ENCODE data around the gene ERO1B. TPM values are rescaled to one million over a fixed set of nuclear protein-coding genes. Genes with fewer than 3 reads are reported as not detected.

Gene ERO1B
- total RNA-seq, 1 donor from 2014 or later = 15.4 TPM

DNA sequence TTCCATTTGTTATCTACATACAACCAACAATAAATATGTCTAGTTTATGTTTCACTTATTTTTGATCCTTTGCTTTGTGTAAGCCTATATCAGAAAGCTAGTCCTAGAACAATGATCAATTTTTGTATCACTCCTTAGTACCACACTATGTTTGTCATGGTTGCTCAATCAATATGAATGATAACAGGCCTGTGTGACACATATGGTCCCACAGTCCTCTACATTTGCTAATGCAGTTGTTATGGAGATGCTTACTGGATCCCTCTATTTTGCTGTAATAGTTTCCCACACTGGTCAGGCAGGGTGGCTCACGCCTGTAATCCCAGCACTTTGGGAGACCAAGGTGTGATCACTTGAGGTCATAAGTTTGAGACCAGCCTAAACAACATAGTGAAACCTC is 59.1 kb downstream of the ERO1B start:
- Mint-ChIP-seq H3K4me3 (ENCODE audit: low read depth) (no peak overlapping the region), H3K36me3 (ENCODE audit: insufficient read depth) (no peaks in the 10 kb centered on the region), H3K9me3 (ENCODE audit: low read depth) (no peaks in the 10 kb centered on the region), H3K27ac (no peak overlapping the region), H3K27me3 (no peaks in the 10 kb centered on the region), H3K4me1 (ENCODE audit: low read depth) (no peaks in the 10 kb centered on the region)
- DNase-seq (ENCODE audit: low spot score, unreplicated experiment) = no peak
- TF ChIP-seq, protein P1, sequence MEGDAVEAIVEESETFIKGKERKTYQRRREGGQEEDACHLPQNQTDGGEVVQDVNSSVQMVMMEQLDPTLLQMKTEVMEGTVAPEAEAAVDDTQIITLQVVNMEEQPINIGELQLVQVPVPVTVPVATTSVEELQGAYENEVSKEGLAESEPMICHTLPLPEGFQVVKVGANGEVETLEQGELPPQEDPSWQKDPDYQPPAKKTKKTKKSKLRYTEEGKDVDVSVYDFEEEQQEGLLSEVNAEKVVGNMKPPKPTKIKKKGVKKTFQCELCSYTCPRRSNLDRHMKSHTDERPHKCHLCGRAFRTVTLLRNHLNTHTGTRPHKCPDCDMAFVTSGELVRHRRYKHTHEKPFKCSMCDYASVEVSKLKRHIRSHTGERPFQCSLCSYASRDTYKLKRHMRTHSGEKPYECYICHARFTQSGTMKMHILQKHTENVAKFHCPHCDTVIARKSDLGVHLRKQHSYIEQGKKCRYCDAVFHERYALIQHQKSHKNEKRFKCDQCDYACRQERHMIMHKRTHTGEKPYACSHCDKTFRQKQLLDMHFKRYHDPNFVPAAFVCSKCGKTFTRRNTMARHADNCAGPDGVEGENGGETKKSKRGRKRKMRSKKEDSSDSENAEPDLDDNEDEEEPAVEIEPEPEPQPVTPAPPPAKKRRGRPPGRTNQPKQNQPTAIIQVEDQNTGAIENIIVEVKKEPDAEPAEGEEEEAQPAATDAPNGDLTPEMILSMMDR (IDR thresholded peaks at IDR 0.05; ENCODE audit: unreplicated experiment) = no peak

DNA sequence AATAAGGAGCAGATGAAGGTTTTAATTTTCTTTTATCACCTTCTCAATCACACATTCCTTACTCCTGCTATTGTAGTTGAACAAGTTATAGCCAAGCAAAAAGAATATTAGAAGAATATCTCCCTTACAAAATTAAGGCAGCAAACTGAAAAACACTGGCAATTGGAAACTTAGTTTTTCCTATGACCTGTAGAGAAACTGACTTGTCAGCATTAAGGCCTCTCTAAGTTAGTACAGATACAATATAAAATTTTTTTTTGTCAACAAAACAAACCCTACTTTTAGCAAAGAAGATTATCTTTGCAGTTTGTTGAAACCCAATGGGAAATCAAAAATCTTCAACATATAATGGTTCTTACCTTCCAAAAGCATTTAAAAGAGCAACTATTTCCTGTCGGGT is 61.3 kb downstream of the ERO1B start:
- Mint-ChIP-seq H3K9me3 (ENCODE audit: low read depth) (no peaks in the 10 kb centered on the region), H3K36me3 (ENCODE audit: insufficient read depth) (no peaks in the 10 kb centered on the region), H3K4me1 (ENCODE audit: low read depth) (no peaks in the 10 kb centered on the region), H3K27ac (no peak overlapping the region), H3K4me3 (ENCODE audit: low read depth) (no peak overlapping the region), H3K27me3 (no peaks in the 10 kb centered on the region)
- TF ChIP-seq, protein P1 (IDR thresholded peaks at IDR 0.05; ENCODE audit: unreplicated experiment) = no peak
- no peak for DNase-seq (ENCODE audit: low spot score, unreplicated experiment)

DNA sequence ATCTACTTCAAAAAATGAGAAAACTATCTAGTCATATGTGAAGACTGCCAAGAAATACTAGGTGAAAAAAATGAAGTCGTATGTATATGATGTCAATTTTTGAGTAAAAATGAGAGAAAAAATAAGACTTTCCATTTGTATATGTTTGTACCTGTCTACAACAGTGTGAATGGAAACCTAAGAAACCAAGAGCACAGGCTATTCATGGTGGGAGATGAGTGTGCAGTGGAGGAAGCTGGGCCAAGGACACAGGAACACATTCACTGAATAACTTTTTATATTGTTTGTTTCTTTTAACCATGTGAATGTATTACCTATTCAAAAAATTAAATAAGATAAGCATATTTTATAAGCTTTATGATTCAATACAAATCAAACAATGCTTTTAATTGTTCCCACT is 67.0 kb downstream of the ERO1B start:
- no peak overlapping the region for H3K27ac Mint-ChIP-seq

DNA sequence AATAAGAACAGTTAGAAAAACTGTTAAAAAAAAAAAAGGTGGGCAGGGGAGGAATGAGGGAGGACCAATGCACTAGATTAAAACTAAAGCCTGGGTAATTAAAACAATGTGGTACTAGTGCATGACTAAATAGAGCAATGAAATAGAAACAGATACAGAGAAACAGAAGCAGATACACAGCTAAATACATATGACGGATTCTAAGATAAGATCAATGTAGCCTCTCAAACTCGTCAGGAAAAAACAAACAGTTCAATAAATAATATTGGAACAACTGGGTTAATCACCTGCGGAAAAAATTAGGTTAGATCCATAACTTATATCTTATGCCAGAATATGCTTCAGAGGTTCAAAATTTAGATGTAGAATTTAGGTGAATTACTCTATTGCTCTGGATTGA is 68.2 kb downstream of the ERO1B start:
- H3K27me3 Mint-ChIP-seq = no peaks in the 10 kb centered on the region
- TF ChIP-seq, protein P1 (IDR thresholded peaks at IDR 0.05; ENCODE audit: unreplicated experiment) = no peak
- H3K4me1 Mint-ChIP-seq (ENCODE audit: low read depth) = peaks cover 2% of the 10 kb centered on the region
- H3K36me3 Mint-ChIP-seq (ENCODE audit: insufficient read depth) = peaks cover 5% of the 10 kb centered on the region
- H3K9me3 Mint-ChIP-seq (ENCODE audit: low read depth) = no peaks in the 10 kb centered on the region
- no peak overlapping the region for H3K4me3 Mint-ChIP-seq (ENCODE audit: low read depth)
- no peak for DNase-seq (ENCODE audit: low spot score, unreplicated experiment)
- H3K27ac Mint-ChIP-seq = no peak overlapping the region

More for the DNA sequence above, 67.0 kb downstream of the ERO1B start:
- TF ChIP-seq, protein P1 (IDR thresholded peaks at IDR 0.05; ENCODE audit: unreplicated experiment) = no peak
- Mint-ChIP-seq H3K4me3 (ENCODE audit: low read depth) (no peak overlapping the region), H3K27me3 (no peaks in the 10 kb centered on the region), H3K9me3 (ENCODE audit: low read depth) (no peaks in the 10 kb centered on the region), H3K4me1 (ENCODE audit: low read depth) (peaks cover 2% of the 10 kb centered on the region), H3K36me3 (ENCODE audit: insufficient read depth) (peaks cover 5% of the 10 kb centered on the region)
- no peak for DNase-seq (ENCODE audit: low spot score, unreplicated experiment)

DNA sequence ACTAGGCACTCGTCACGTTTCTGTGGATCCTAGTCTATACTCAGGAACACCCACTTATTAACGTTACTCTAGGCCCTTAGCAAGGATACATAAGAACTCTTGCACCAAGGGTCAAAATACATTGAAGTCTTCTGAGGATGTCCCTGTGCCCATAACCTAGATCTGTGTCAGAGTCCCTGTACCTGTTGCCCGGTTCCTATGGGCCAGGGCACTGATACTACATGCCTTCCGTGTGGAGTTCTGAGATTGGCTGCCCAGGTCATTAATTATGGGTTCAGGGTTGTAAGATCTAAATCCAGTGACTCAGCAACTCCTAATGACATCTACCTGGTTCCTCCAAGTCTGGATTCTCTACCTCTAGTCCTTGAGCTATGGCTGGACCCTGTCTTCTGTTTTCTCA is 69.9 kb downstream of the ERO1B start:
- no peak for DNase-seq (ENCODE audit: low spot score, unreplicated experiment)
- Mint-ChIP-seq H3K4me1 (ENCODE audit: low read depth) (peaks cover 2% of the 10 kb centered on the region), H3K27me3 (no peaks in the 10 kb centered on the region), H3K9me3 (ENCODE audit: low read depth) (no peaks in the 10 kb centered on the region), H3K4me3 (ENCODE audit: low read depth) (no peak overlapping the region), H3K36me3 (ENCODE audit: insufficient read depth) (peaks cover 5% of the 10 kb centered on the region), H3K27ac (no peak overlapping the region)
- TF ChIP-seq, protein P1 (IDR thresholded peaks at IDR 0.05; ENCODE audit: unreplicated experiment) = no peak
